HAP-1 (cell line): ENCODE measurements around the gene OR6X1.

ENCODE experiments used
- DNase-seq, 2 experiments: peaks; one replicate each; pipeline ENCODE4 v3.0.0-alpha.2; 2016 to 2020; ENCODE audit warnings: low spot score in 2 of 2
- H3K27me3 ChIP-seq: fragments of 250-450 bp; sonication (Bioruptor Pico); 2 replicates; pipeline ENCODE4 v1.5.1; 2020; ENCODE audit warnings: low read depth, mild to moderate bottlenecking, moderate library complexity
- H3K36me3 ChIP-seq: fragments of 250-450 bp; sonication (Bioruptor Pico); replicated peaks from 2 replicates; pipeline ENCODE4 v1.5.1; 2020; ENCODE audit warnings: mild to moderate bottlenecking
- H3K4me1 ChIP-seq: fragments of 250-450 bp; sonication (Bioruptor Pico); 2 replicates; pipeline ENCODE4 v1.5.1; 2020; ENCODE audit warnings: mild to moderate bottlenecking
- H3K4me3 ChIP-seq: fragments of 250-450 bp; sonication (Bioruptor Pico); 2 replicates; pipeline ENCODE4 v1.5.1; 2020; ENCODE audit warnings: mild to moderate bottlenecking, moderate library complexity
- H3K9me3 ChIP-seq: fragments of 250-450 bp; sonication (Bioruptor Pico); 2 replicates; pipeline ENCODE4 v1.5.1; 2020; ENCODE audit warnings: mild to moderate bottlenecking, moderate library complexity
- in situ Hi-C: fragments of 300-500 bp; cut with MboI; formaldehyde crosslinking; loops from 3 replicates; pipeline ENCODE4 v1.14.3; 2020; ENCODE audit warnings: low sequenced_read_pairs, inconsistent platforms, mixed read lengths

The OR6X1 gene, protein sequence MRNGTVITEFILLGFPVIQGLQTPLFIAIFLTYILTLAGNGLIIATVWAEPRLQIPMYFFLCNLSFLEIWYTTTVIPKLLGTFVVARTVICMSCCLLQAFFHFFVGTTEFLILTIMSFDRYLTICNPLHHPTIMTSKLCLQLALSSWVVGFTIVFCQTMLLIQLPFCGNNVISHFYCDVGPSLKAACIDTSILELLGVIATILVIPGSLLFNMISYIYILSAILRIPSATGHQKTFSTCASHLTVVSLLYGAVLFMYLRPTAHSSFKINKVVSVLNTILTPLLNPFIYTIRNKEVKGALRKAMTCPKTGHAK

DNA sequence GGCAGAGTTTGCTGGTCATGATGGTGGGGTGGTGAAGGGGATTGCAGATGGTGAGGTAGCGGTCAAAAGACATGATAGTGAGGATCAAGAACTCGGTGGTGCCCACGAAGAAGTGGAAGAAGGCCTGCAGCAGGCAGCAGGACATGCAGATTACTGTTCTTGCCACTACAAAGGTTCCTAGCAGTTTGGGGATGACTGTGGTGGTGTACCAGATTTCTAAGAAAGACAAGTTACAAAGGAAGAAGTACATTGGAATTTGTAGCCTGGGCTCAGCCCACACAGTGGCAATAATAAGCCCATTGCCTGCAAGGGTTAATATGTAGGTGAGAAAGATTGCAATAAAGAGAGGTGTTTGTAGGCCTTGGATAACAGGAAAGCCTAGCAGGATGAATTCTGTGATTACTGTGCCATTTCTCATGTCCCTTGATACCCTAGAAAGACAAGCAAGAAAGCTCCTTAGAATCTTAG is at the start of gene OR6X1:
Gene OR6X1, minus strand, starts transcription at position 418 of the 468 bp plus-strand sequence. Its CDS starts 0 bp downstream, at position 418.
- Histone ChIP-seq H3K4me1 (no peaks in the 10 kb centered on the region), H3K4me3 (no peak within 1 kb of the TSS), H3K9me3 (no peaks in the 10 kb centered on the region), H3K36me3 (no peaks in the 10 kb centered on the region), H3K27me3 (peaks cover 10% of the 10 kb centered on the region)
- no peak for DNase-seq
- in situ Hi-C loops, result no loop called here

DNA sequence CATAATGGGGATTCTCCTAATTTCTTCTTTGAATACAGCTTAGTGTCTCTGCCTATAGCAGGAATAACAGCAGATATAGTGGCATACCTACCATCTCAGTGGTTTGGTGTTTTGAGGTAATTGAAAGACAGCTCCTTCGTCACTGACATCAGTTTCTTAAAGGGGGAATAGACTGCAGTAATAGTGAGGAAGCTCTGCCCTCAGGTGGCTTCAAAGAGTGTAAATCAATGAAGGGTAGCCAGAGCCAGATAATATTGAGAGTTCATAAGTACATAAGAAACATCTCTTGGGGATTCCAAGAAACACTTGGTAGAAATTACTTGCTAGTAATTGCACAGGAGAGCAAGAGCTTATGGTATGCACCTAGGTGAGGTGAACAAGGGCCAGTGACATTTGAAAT is 47.4 kb upstream of the OR6X1 start:
- in situ Hi-C loops, result no loop called here
- Histone ChIP-seq H3K9me3 (no peaks in the 10 kb centered on the region), H3K4me1 (no peaks in the 10 kb centered on the region), H3K27me3 (peaks cover 1% of the 10 kb centered on the region; the same call in 1 of the 2 replicates), H3K36me3 (no peaks in the 10 kb centered on the region), H3K4me3 (no peak overlapping the region)
- no peak for DNase-seq

- Histone ChIP-seq H3K27me3 (no peaks in the 10 kb centered on the region), H3K9me3 (no peaks in the 10 kb centered on the region), H3K4me3 (no peak overlapping the region), H3K36me3 (no peaks in the 10 kb centered on the region), H3K4me1 (no peaks in the 10 kb centered on the region)
- no peak for DNase-seq
- in situ Hi-C loops, result no loop called here
Measured at GRCh38 chr11:123800036-123800435, 45.7 kb upstream of the OR6X1 start.

- in situ Hi-C loops, result no loop called here
- no peaks in the 10 kb centered on the region for H3K27me3 ChIP-seq
- no peak for DNase-seq
- H3K4me1 ChIP-seq, result no peaks in the 10 kb centered on the region
- H3K9me3 ChIP-seq, result no peaks in the 10 kb centered on the region
- no peak overlapping the region for H3K4me3 ChIP-seq
- no peaks in the 10 kb centered on the region for H3K36me3 ChIP-seq
Measured at GRCh38 chr11:123799438-123799837, 45.1 kb upstream of the OR6X1 start.

DNA sequence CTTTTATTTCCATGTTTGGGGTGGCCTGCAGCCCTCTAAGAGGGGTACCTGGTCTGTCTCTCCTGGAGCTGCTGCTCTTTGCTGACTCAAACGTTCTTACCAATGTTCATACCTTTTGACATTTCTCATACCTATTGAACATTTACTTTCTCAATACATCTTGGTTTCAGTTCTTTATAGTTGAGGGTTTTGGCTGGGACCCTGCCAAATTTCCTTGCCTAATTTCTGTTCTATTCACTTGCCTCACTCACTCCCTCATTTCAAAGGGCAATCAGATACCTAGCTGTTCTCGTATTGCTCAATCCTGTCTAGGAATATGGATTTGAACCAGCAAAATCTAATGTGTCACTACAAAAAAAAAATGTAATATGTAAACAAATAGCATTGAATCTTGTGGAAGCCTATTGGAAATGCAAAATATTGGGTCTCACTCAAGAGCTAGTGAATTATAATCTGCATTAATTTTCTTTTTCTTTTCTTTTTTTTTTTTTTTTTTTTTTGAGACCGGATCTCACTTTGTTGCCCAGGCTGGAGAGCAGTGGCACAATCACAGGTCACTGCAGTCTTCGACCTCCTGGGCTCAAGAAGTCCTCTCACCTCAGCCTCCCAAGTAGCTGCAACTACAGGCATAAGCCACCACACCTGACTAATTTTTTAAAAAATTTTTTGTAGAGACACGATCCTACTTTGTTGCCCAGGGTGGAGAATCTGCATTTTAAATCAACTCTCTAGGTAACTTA is 44.4 kb upstream of the OR6X1 start:
- Histone ChIP-seq H3K27me3 (no peaks in the 10 kb centered on the region), H3K36me3 (no peaks in the 10 kb centered on the region), H3K4me3 (no peak overlapping the region), H3K4me1 (no peaks in the 10 kb centered on the region), H3K9me3 (no peaks in the 10 kb centered on the region)
- DNase-seq, result no peak
- in situ Hi-C loops, result no loop called here

DNA sequence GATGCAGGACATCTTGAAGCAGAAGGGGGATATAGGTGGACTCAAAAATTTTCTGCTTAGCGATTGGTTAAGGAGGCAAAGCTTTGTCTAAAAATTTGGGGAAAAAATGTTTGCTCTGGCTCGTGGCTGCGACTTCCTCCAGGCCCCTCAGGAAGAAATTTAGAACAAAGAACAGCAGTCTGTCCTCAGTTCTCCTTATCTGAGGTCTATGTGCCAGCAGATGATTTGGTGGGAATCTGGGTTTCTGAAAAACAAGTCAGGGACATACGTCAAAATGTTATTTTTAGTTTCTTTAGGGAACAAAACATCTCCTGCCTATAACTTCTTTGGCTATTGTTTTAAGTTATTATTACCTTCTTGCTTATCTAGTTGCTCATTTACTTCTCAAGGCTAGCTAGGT is 43.8 kb upstream of the OR6X1 start:
- Histone ChIP-seq H3K4me1 (no peaks in the 10 kb centered on the region), H3K27me3 (no peaks in the 10 kb centered on the region), H3K9me3 (no peaks in the 10 kb centered on the region), H3K36me3 (no peaks in the 10 kb centered on the region), H3K4me3 (no peak overlapping the region)
- in situ Hi-C loops, result no loop called here
- DNase-seq, result no peak

- in situ Hi-C loops, result no loop called here
- Histone ChIP-seq H3K4me1 (no peaks in the 10 kb centered on the region), H3K36me3 (no peaks in the 10 kb centered on the region), H3K4me3 (no peak overlapping the region), H3K27me3 (no peaks in the 10 kb centered on the region), H3K9me3 (no peaks in the 10 kb centered on the region)
- DNase-seq, result no peak
Measured at GRCh38 chr11:123797541-123797940, 43.2 kb upstream of the OR6X1 start.

DNA sequence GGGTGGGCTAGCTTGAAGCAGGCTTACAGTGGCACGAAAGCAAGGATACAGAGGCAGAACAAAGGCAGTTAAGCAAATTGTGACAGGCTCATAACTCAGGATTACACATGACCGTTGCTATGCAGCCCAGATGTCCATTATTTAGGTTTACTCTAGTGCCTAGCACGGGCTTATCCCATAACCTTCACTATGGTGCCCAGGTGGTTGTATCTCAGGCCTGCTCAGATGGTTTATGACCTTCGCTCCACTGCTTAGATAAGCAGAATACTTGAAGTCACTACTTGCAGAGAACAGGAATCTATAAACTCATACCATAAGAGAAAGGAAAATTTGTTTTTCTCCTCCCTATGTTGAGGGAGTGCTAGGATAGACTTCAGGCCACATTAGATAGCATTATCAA is 42.8 kb upstream of the OR6X1 start:
- no peaks in the 10 kb centered on the region for H3K4me1 ChIP-seq
- no peaks in the 10 kb centered on the region for H3K36me3 ChIP-seq
- no peaks in the 10 kb centered on the region for H3K27me3 ChIP-seq
- no peaks in the 10 kb centered on the region for H3K9me3 ChIP-seq
- DNase-seq, result no peak
- in situ Hi-C loops, result no loop called here
- no peak overlapping the region for H3K4me3 ChIP-seq

DNA sequence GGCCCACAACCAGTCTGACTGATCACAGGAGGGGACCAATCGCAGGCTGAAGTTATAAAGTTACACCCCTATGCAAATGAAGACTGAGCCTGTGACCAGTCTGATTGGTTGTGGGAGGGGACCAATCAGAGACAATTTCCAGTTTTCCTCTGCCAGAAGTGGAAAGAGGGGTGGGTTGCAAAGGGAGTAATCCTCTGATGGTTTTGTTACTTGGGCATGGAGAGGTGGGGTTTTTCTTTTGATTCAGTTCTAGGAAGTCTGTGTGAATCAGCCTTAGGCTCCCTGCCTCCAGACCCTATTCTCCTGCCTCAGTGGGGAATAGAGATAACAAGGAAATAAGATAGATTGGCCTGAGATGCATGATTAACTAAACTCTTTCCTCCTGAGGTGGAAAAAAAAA is 41.9 kb upstream of the OR6X1 start:
- DNase-seq, result no peak
- no peak overlapping the region for H3K4me3 ChIP-seq
- in situ Hi-C loops, result no loop called here
- no peaks in the 10 kb centered on the region for H3K36me3 ChIP-seq
- no peaks in the 10 kb centered on the region for H3K9me3 ChIP-seq
- H3K27me3 ChIP-seq, result no peaks in the 10 kb centered on the region
- H3K4me1 ChIP-seq, result no peaks in the 10 kb centered on the region

GRCh38 chr11:123783536-123783935 is 29.2 kb upstream of the OR6X1 start:
- no peak for DNase-seq
- in situ Hi-C loops, result no loop called here
- Histone ChIP-seq H3K27me3 (no peaks in the 10 kb centered on the region), H3K9me3 (no peaks in the 10 kb centered on the region), H3K4me1 (peaks cover 8% of the 10 kb centered on the region; the same call in 1 of the 2 replicates), H3K36me3 (no peaks in the 10 kb centered on the region), H3K4me3 (no peak overlapping the region)

DNA sequence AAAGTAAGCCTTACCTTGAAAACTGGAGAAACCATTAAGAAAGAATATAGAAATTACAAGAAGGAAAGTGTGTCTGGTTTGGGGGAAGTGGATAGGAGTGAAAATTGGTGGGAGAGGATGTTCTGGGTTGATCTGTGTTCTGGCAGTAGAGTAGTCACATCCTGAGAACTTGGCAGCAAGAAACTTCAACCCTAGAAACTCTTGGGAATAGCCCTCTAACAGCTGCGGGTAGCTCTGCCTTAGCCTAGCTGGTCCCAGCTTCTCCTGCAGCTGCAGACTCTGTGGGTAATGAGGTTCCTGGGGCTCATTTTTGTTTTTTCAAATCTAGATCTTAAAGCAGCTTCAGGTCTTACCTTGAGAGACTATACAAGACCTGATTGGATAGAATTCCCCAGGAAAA is 24.2 kb upstream of the OR6X1 start:
- no peaks in the 10 kb centered on the region for H3K27me3 ChIP-seq
- in situ Hi-C loops, result no loop called here
- H3K36me3 ChIP-seq, result no peaks in the 10 kb centered on the region
- H3K4me1 ChIP-seq, result peaks cover 8% of the 10 kb centered on the region
- H3K9me3 ChIP-seq, result no peaks in the 10 kb centered on the region
- DNase-seq, result no peak
- no peak overlapping the region for H3K4me3 ChIP-seq

GRCh38 chr11:123775715-123776549 is 21.6 kb upstream of the OR6X1 start:
- in situ Hi-C loops, result no loop called here
- no peaks in the 10 kb centered on the region for H3K9me3 ChIP-seq
- DNase-seq, result no peak
- no peaks in the 10 kb centered on the region for H3K36me3 ChIP-seq
- peaks cover 8% of the 10 kb centered on the region for H3K4me1 ChIP-seq
- no peak overlapping the region for H3K4me3 ChIP-seq
- no peaks in the 10 kb centered on the region for H3K27me3 ChIP-seq

DNA sequence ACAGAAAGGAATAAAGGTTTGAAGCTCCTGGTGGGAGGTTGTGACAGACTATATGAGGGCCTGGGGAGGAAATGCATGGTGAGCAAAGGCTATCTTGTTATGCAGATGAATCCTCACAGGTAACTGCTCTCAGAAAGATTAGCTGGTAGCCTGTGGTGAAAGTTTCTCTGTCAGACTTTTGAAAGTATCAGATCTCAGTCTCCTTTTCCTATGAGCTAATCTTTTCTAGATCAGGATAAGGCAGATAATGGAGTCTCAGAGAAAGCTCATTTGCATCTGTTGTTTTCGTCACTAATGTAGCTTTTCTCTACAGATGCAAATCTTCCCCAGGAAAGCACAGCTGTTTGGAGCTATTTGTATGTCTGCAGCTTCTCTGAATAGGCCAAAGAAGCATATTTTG is 21.0 kb upstream of the OR6X1 start:
- DNase-seq, result no peak

DNA sequence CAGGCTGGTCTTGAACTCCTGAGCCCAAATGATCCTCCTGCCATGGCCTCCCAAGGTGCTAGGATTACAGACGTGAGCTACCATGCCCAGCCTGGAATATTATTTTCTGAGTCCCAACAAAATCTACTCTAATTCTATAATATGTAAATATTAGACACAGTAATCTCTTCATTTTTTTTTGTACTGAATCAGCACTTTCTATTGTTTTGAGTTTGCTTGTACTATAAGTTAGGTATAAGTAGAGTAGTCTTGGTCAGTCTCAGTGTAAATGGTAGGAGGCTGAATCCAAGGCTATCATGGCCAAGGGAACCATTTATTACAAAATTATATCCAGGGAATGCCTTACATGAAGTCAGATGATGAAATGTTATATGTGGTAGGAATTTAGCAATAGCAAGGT is 19.6 kb upstream of the OR6X1 start:
- peaks cover 8% of the 10 kb centered on the region for H3K4me1 ChIP-seq
- DNase-seq, result no peak
- in situ Hi-C loops, result no loop called here
- no peaks in the 10 kb centered on the region for H3K27me3 ChIP-seq
- H3K4me3 ChIP-seq, result no peak overlapping the region
- no peaks in the 10 kb centered on the region for H3K9me3 ChIP-seq
- H3K36me3 ChIP-seq, result no peaks in the 10 kb centered on the region

More for the DNA sequence above, 21.0 kb upstream of the OR6X1 start:
- Histone ChIP-seq H3K36me3 (no peaks in the 10 kb centered on the region), H3K9me3 (no peaks in the 10 kb centered on the region), H3K4me3 (no peak overlapping the region), H3K4me1 (peaks cover 8% of the 10 kb centered on the region), H3K27me3 (no peaks in the 10 kb centered on the region)
- in situ Hi-C loops, result no loop called here
